ENCODE measurements around the gene SLAMF9. TPM values are rescaled to one million over a fixed set of nuclear protein-coding genes. Genes with fewer than 3 reads are reported as not detected.
"Not testable (repeated sequence)": the region's sequence is repeated elsewhere in the genome, so short reads cannot be mapped to it uniquely, and the experiment has no call there.

SLAMF9 gene
- polyA plus RNA-seq, 2 of the 4 experiments (the other 2 are of a cell fraction), result 0.22 to 0.25 TPM

DNA sequence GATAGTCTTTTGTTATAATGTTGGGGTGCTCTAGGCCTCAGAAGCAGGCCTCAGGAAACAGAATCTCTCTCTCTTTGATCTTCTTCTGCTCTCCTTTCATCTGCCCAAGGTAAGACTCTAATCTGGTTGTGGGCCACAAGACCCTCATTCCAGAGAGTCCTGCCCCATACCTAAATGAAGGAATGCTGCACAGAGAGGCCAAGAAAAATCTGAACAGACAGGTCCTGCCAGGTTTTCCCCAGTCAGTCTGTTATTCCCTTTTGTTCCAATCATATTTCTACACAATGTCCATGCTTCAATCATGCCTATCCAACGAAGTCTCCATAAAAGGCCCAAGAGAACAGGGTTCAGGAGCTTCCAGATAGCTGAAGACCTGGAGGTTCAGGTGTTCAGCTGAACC is 47.1 kb downstream of the SLAMF9 start:
- FAIRE-seq, result no peak
- CTCF ChIA-PET, result interaction anchor here (1.3 kb wide), 1 partner anchor 775 kb away, joined by 3 read pairs; no protein-coding TSS in a partner anchor
- Histone ChIP-seq H3K4me1 (peaks cover 18% of the 10 kb centered on the region), H3K4me3 (no peak overlapping the region), H3K4me2 (no peak overlapping the region), H3K9me3 (no peaks in the 10 kb centered on the region), H3K27ac (no peak overlapping the region)
- POLR2A ChIA-PET, result no interaction called here
- WGBS (ENCODE audit: missing lambda C conversion rate), result 53% methylated on average over 1 of the region's 1 CpG
- DNase-seq (ENCODE audit: low read depth in 1 of 2, low spot score in 1 of 2), result no peak
- TF ChIP-seq EHF (CRISPR knock-in tag; IDR thresholded peaks at IDR 0.05), result no peak
- TF ChIP-seq MAZ (IDR thresholded peaks at IDR 0.05; ENCODE audit: borderline replicate concordance, low read depth, low read length), result no peak
- no peak for TF ChIP-seq JUNB (IDR thresholded peaks at IDR 0.05)
- TF ChIP-seq CBX2 (IDR thresholded peaks at IDR 0.05; ENCODE audit: borderline replicate concordance, low read depth), result no peak
- TF ChIP-seq NR3C1 (IDR thresholded peaks at IDR 0.05), result no peak
- ATAC-seq, result no peak

GRCh38 chr1:159904036-159904435 is 50.0 kb downstream of the SLAMF9 start:
- CTCF ChIA-PET, result interaction anchor here (0.6 to 4.0 kb wide), 4 partner anchors 11 to 460 kb away, joined by 4 to 34 read pairs (median 5); no protein-coding TSS in a partner anchor
- H3K4me1 ChIP-seq; H3K4me3 ChIP-seq; ATAC-seq; DNase-seq (ENCODE audit: low read depth in 1 of 2, low spot score in 1 of 2); FAIRE-seq; H3K9me3 ChIP-seq; POLR2A ChIA-PET; H3K4me2 ChIP-seq; H3K27ac ChIP-seq: not testable (repeated sequence)
- WGBS (ENCODE audit: missing lambda C conversion rate), result 77% methylated on average over 3 of the region's 3 CpGs

GRCh38 chr1:159902541-159902940 is 51.5 kb downstream of the SLAMF9 start:
- CTCF ChIA-PET, result interaction anchor here (1.3 to 4.0 kb wide), 4 partner anchors 9 to 105 kb away, joined by 3 to 34 read pairs (median 7); no protein-coding TSS in a partner anchor

More at GRCh38 chr1:159902541-159902940, 51.5 kb downstream of the SLAMF9 start:
- no peaks in the 10 kb centered on the region for H3K4me1 ChIP-seq
- no peak for TF ChIP-seq GATA3 (IDR thresholded peaks at IDR 0.05; ENCODE audit: borderline replicate concordance)
- TF ChIP-seq FOSB (CRISPR knock-in tag; IDR thresholded peaks at IDR 0.05), result no peak
- no peak for TF ChIP-seq CHD4 (IDR thresholded peaks at IDR 0.05; ENCODE audit: borderline replicate concordance)
- no peak for TF ChIP-seq PBX3 (IDR thresholded peaks at IDR 0.05)
- ATAC-seq, result no peak
- WGBS (ENCODE audit: missing lambda C conversion rate), result 99% methylated on average over 3 of the region's 3 CpGs
- FAIRE-seq, result no peak
- H3K4me3 ChIP-seq, result no peak overlapping the region
- no peak overlapping the region for H3K27ac ChIP-seq
- no peaks in the 10 kb centered on the region for H3K9me3 ChIP-seq
- DNase-seq (ENCODE audit: low read depth in 1 of 2, low spot score in 1 of 2), result no peak
- POLR2A ChIA-PET, result interaction anchor here (0.7 kb wide), 1 partner anchor 15 kb away, joined by 3 read pairs; no protein-coding TSS in a partner anchor
- no peak overlapping the region for H3K4me2 ChIP-seq

Other genes starting within 250 kb of the SLAMF9 start
- not detected in 2 replicates for gene CRP, start 239.6 kb downstream of the SLAMF9 start, polyA plus RNA-seq (2011; rRNA removed)
- gene CRP, start 239.6 kb downstream of the SLAMF9 start, polyA plus RNA-seq (2017; fragmentation: RNase III; extraction: RNeasy Plus Mini Kit Qiagen cat#74134 plus additional on column Dnase treatment), result not detected in 3 replicates
- 32.3 and 35.2 TPM in 2 replicates for gene DUSP23, start 173.3 kb downstream of the SLAMF9 start, polyA plus RNA-seq (2011; rRNA removed)
- gene DUSP23, start 173.3 kb downstream of the SLAMF9 start, polyA plus RNA-seq (2017; fragmentation: RNase III; extraction: RNeasy Plus Mini Kit Qiagen cat#74134 plus additional on column Dnase treatment), result 56.7 to 60.1 TPM (median 57.0 TPM) in 3 replicates
- not detected in 2 replicates for gene FCRL6, start 151.9 kb downstream of the SLAMF9 start, polyA plus RNA-seq (2011; rRNA removed)
- gene FCRL6, start 151.9 kb downstream of the SLAMF9 start, polyA plus RNA-seq (2017; fragmentation: RNase III; extraction: RNeasy Plus Mini Kit Qiagen cat#74134 plus additional on column Dnase treatment), result not detected in 3 replicates
- gene SLAMF8, start 127.4 kb downstream of the SLAMF9 start, polyA plus RNA-seq (2011; rRNA removed), result not detected in 2 replicates
- 0.07 TPM in 1 of 3 replicates, not detected in the others for gene SLAMF8, start 127.4 kb downstream of the SLAMF9 start, polyA plus RNA-seq (2017; fragmentation: RNase III; extraction: RNeasy Plus Mini Kit Qiagen cat#74134 plus additional on column Dnase treatment)
- gene VSIG8, start 91.6 kb downstream of the SLAMF9 start, polyA plus RNA-seq (2011; rRNA removed), result 0.04 TPM in 1 of 2 replicates, not detected in the other
- gene VSIG8, start 91.6 kb downstream of the SLAMF9 start, polyA plus RNA-seq (2017; fragmentation: RNase III; extraction: RNeasy Plus Mini Kit Qiagen cat#74134 plus additional on column Dnase treatment), result 0.05 to 0.09 TPM in 2 of 3 replicates, not detected in the other
- 0.50 and 0.67 TPM in 2 replicates for gene CFAP45, start 54.1 kb downstream of the SLAMF9 start, polyA plus RNA-seq (2011; rRNA removed)
- 0.76 to 0.89 TPM (median 0.87 TPM) in 3 replicates for gene CFAP45, start 54.1 kb downstream of the SLAMF9 start, polyA plus RNA-seq (2017; fragmentation: RNase III; extraction: RNeasy Plus Mini Kit Qiagen cat#74134 plus additional on column Dnase treatment)
- 533 and 536 TPM in 2 replicates for gene TAGLN2, start 28.7 kb downstream of the SLAMF9 start, polyA plus RNA-seq (2011; rRNA removed)
- gene TAGLN2, start 28.7 kb downstream of the SLAMF9 start, polyA plus RNA-seq (2017; fragmentation: RNase III; extraction: RNeasy Plus Mini Kit Qiagen cat#74134 plus additional on column Dnase treatment), result 781 to 811 TPM (median 806 TPM) in 3 replicates
- 0.05 and 0.06 TPM in 2 replicates for gene IGSF9, start 8.6 kb downstream of the SLAMF9 start, polyA plus RNA-seq (2011; rRNA removed)
- gene IGSF9, start 8.6 kb downstream of the SLAMF9 start, polyA plus RNA-seq (2017; fragmentation: RNase III; extraction: RNeasy Plus Mini Kit Qiagen cat#74134 plus additional on column Dnase treatment), result 0.49 to 0.54 TPM (median 0.50 TPM) in 3 replicates
- 6.3 and 7.2 TPM in 2 replicates for gene PIGM, start 77.8 kb upstream of the SLAMF9 start, polyA plus RNA-seq (2011; rRNA removed)
- gene PIGM, start 77.8 kb upstream of the SLAMF9 start, polyA plus RNA-seq (2017; fragmentation: RNase III; extraction: RNeasy Plus Mini Kit Qiagen cat#74134 plus additional on column Dnase treatment), result 4.8 to 5.3 TPM (median 5.0 TPM) in 3 replicates
- gene KCNJ10, start 115.9 kb upstream of the SLAMF9 start, polyA plus RNA-seq (2011; rRNA removed), result not detected in 2 replicates
- 0.05 to 0.09 TPM (median 0.05 TPM) in 3 replicates for gene KCNJ10, start 115.9 kb upstream of the SLAMF9 start, polyA plus RNA-seq (2017; fragmentation: RNase III; extraction: RNeasy Plus Mini Kit Qiagen cat#74134 plus additional on column Dnase treatment)
- not detected in 2 replicates for gene KCNJ9, start 127.3 kb upstream of the SLAMF9 start, polyA plus RNA-seq (2011; rRNA removed)
- gene KCNJ9, start 127.3 kb upstream of the SLAMF9 start, polyA plus RNA-seq (2017; fragmentation: RNase III; extraction: RNeasy Plus Mini Kit Qiagen cat#74134 plus additional on column Dnase treatment), result not detected in 3 replicates
- gene IGSF8, start 144.4 kb upstream of the SLAMF9 start, polyA plus RNA-seq (2011; rRNA removed), result 7.3 and 8.3 TPM in 2 replicates
- gene IGSF8, start 144.4 kb upstream of the SLAMF9 start, polyA plus RNA-seq (2017; fragmentation: RNase III; extraction: RNeasy Plus Mini Kit Qiagen cat#74134 plus additional on column Dnase treatment), result 6.3 to 8.5 TPM (median 7.8 TPM) in 3 replicates
- 0.07 and 0.09 TPM in 2 replicates for gene ATP1A2, start 161.5 kb upstream of the SLAMF9 start, polyA plus RNA-seq (2011; rRNA removed)
- gene ATP1A2, start 161.5 kb upstream of the SLAMF9 start, polyA plus RNA-seq (2017; fragmentation: RNase III; extraction: RNeasy Plus Mini Kit Qiagen cat#74134 plus additional on column Dnase treatment), result 0.10 to 0.13 TPM in 2 of 3 replicates, not detected in the other
- not detected in 2 replicates for gene ATP1A4, start 197.4 kb upstream of the SLAMF9 start, polyA plus RNA-seq (2011; rRNA removed)
- gene ATP1A4, start 197.4 kb upstream of the SLAMF9 start, polyA plus RNA-seq (2017; fragmentation: RNase III; extraction: RNeasy Plus Mini Kit Qiagen cat#74134 plus additional on column Dnase treatment), result not detected in 3 replicates
- gene CASQ1, start 236.3 kb upstream of the SLAMF9 start, polyA plus RNA-seq (2011; rRNA removed), result 0.04 and 0.08 TPM in 2 replicates
- 0.04 TPM in 1 of 3 replicates, not detected in the others for gene CASQ1, start 236.3 kb upstream of the SLAMF9 start, polyA plus RNA-seq (2017; fragmentation: RNase III; extraction: RNeasy Plus Mini Kit Qiagen cat#74134 plus additional on column Dnase treatment)

Measured in A549 (cell line).